IMR-90 (cell line): ENCODE data around the gene SFTPB. TPM values are rescaled to one million over a fixed set of nuclear protein-coding genes. Genes with fewer than 3 reads are reported as not detected.

Source experiments
- ATAC-seq: fragments of 200-7000 bp; cut with Tn5 transposase; 2 replicates; pipeline ENCODE4 v1.9.1; 2020; ENCODE audit warnings: low read depth, mild to moderate bottlenecking, moderate library complexity
- BruUV-seq: library from RNA; stranded (reverse); fragments of 400-500 nt; replicated peaks from 2 replicates; lab custom pipeline; 2021; lab: Mats Ljungman, UMichigan
- CTCF ChIA-PET: fragments of 300-600 bp; formaldehyde crosslinking; extraction: SDS; loops from one replicate; lab custom pipeline; 2021; ENCODE audit warnings: antibody characterized with exemption; lab: Yijun Ruan, JAX
- POLR2A ChIA-PET: fragments of 300-600 bp; sonication (Branson Sonifier 250); formaldehyde crosslinking; loops from one replicate; lab custom pipeline; 2022; ENCODE audit warnings: antibody characterized with exemption; ENCODE audit not compliant: unreplicated experiment; lab: Charles Lee
- DNase-seq: peaks from one replicate; pipeline ENCODE4 v3.0.0; 2013
- H2AFZ ChIP-seq: replicated peaks from 2 replicates; pipeline ENCODE3; 2013; ENCODE audit warnings: low read length, mild to moderate bottlenecking; ENCODE audit not compliant: poor library complexity
- H2AK5ac ChIP-seq: 2 replicates; pipeline ENCODE4 v1.6.1; 2013; ENCODE audit warnings: low read depth, low read length, inconsistent platforms
- H2AK9ac ChIP-seq: replicated peaks from 2 replicates; pipeline ENCODE3; 2013; ENCODE audit warnings: mild to moderate bottlenecking, low read depth, low read length, moderate library complexity; ENCODE audit not compliant: poor library complexity
- H2BK120ac ChIP-seq: 2 replicates; pipeline ENCODE4 v1.6.1; 2013; ENCODE audit warnings: low read depth, low read length, inconsistent platforms
- H2BK15ac ChIP-seq: 3 replicates; pipeline ENCODE4 v1.6.1; 2013; ENCODE audit warnings: low read depth, low read length, inconsistent platforms
- H2BK20ac ChIP-seq: 2 replicates; pipeline ENCODE4 v1.6.1; 2013; ENCODE audit warnings: low read depth, mild to moderate bottlenecking, inconsistent platforms, low read length, moderate library complexity
- H2BK5ac ChIP-seq: 2 replicates; pipeline ENCODE4 v1.6.1; 2013; ENCODE audit warnings: mild to moderate bottlenecking, low read depth, low read length, inconsistent platforms; ENCODE audit not compliant: poor library complexity, severe bottlenecking
- H3K14ac ChIP-seq: replicated peaks from 2 replicates; pipeline ENCODE4 v1.6.1; 2013; ENCODE audit warnings: low read depth, low read length, inconsistent platforms
- H3K18ac ChIP-seq: 2 replicates; pipeline ENCODE4 v1.6.1; 2013; ENCODE audit warnings: low read depth, low read length, control low read depth
- H3K23ac ChIP-seq: 2 replicates; pipeline ENCODE4 v1.6.1; 2013; ENCODE audit warnings: low read depth, low read length, inconsistent platforms
- H3K27ac ChIP-seq: 2 replicates; pipeline ENCODE4 v1.5.1; 2013; ENCODE audit warnings: mild to moderate bottlenecking, control low read depth, low read length; ENCODE audit not compliant: insufficient read depth
- H3K27me3 ChIP-seq: 2 replicates; pipeline ENCODE4 v1.6.1; 2013; ENCODE audit warnings: low read length; ENCODE audit not compliant: control insufficient read depth, insufficient read depth
- H3K36me3 ChIP-seq: 2 replicates; pipeline ENCODE4 v1.6.1; 2013; ENCODE audit warnings: low read length, mixed read lengths; ENCODE audit not compliant: control insufficient read depth, insufficient read depth
- H3K4ac ChIP-seq: 2 replicates; pipeline ENCODE4 v1.6.1; 2013; ENCODE audit warnings: low read depth, low read length, inconsistent platforms
- H3K4me1 ChIP-seq: 2 replicates; pipeline ENCODE4 v1.6.1; 2013; ENCODE audit warnings: low read length, mixed read lengths; ENCODE audit not compliant: control insufficient read depth, insufficient read depth
- H3K4me2 ChIP-seq: 2 replicates; pipeline ENCODE4 v1.6.1; 2013; ENCODE audit warnings: low read depth, mild to moderate bottlenecking, control low read depth, low read length, moderate library complexity
- H3K4me3 ChIP-seq: 2 replicates; pipeline ENCODE4 v1.5.1; 2013; ENCODE audit warnings: low read depth, mild to moderate bottlenecking, control low read depth, low read length, moderate library complexity; ENCODE audit not compliant: insufficient read depth
- H3K56ac ChIP-seq: 2 replicates; pipeline ENCODE4 v1.6.1; 2013; ENCODE audit warnings: low read length, inconsistent platforms; ENCODE audit not compliant: insufficient read depth; ENCODE audit errors: extremely low read depth
- H3K79me1 ChIP-seq, 2 experiments: 2 replicates each; pipeline ENCODE4 v1.6.1; 2013; ENCODE audit warnings: low read length in 2 of 2, inconsistent platforms in 1 of 2, low read depth in 1 of 2
- H3K9ac ChIP-seq: 2 replicates; pipeline ENCODE4 v1.6.1; 2013; ENCODE audit warnings: low read depth, low read length, control low read depth
- H3K9me1 ChIP-seq: 2 replicates; pipeline ENCODE4 v1.6.1; 2013; ENCODE audit warnings: low read length, inconsistent platforms; ENCODE audit not compliant: insufficient read depth
- H3K9me3 ChIP-seq: 2 replicates; pipeline ENCODE4 v1.6.1; 2013; ENCODE audit warnings: low read length; ENCODE audit not compliant: control insufficient read depth, insufficient read depth
- H4K20me1 ChIP-seq: 2 replicates; pipeline ENCODE4 v1.6.1; 2013; ENCODE audit warnings: low read length, inconsistent platforms; ENCODE audit not compliant: insufficient read depth
- H4K5ac ChIP-seq: 2 replicates; pipeline ENCODE4 v1.6.1; 2013; ENCODE audit warnings: mild to moderate bottlenecking, low read depth, low read length, control low read depth
- H4K8ac ChIP-seq, 2 experiments: 2 replicates each; pipeline ENCODE4 v1.6.1; 2013; ENCODE audit warnings: low read depth in 2 of 2, low read length in 2 of 2, control low read depth in 1 of 2, inconsistent platforms in 1 of 2
- H4K91ac ChIP-seq: 2 replicates; pipeline ENCODE4 v1.6.1; 2013; ENCODE audit warnings: low read depth, low read length, inconsistent platforms; ENCODE audit not compliant: insufficient read depth
- BHLHE40 ChIP-seq: fragments of 150-350 bp; IDR thresholded peaks from 2 replicates; pipeline ENCODE4 v1.6.1; 2016; ENCODE audit warnings: mild to moderate bottlenecking, low read depth, low read length
- CEBPB ChIP-seq: IDR thresholded peaks from 2 replicates; pipeline ENCODE4 v1.6.1; 2012; ENCODE audit warnings: low read depth, low read length, improper control_type of control experiment
- FOS ChIP-seq: fragments of 150-350 bp; IDR thresholded peaks from 2 replicates; pipeline ENCODE4 v1.6.1; 2016; ENCODE audit warnings: low read depth, low read length
- MAZ ChIP-seq: IDR thresholded peaks from 2 replicates; pipeline ENCODE4 v1.6.1; 2012; ENCODE audit warnings: low read depth, mild to moderate bottlenecking, low read length, improper control_type of control experiment, moderate library complexity, borderline replicate concordance
- MXI1 ChIP-seq: IDR thresholded peaks from 2 replicates; pipeline ENCODE4 v1.6.1; 2012; ENCODE audit warnings: low read depth, mild to moderate bottlenecking, low read length, moderate library complexity, borderline replicate concordance
- RAD21 ChIP-seq: IDR thresholded peaks from 2 replicates; pipeline ENCODE4 v1.6.1; 2012; ENCODE audit warnings: low read length, improper control_type of control experiment
- RCOR1 ChIP-seq: IDR thresholded peaks from 2 replicates; pipeline ENCODE4 v1.6.1; 2012; ENCODE audit warnings: mild to moderate bottlenecking, low read length, improper control_type of control experiment; ENCODE audit not compliant: insufficient replicate concordance
- SMC3 ChIP-seq: fragments of 150-350 bp; IDR thresholded peaks from 2 replicates; pipeline ENCODE4 v1.6.1; 2016; ENCODE audit warnings: low read depth, mild to moderate bottlenecking, antibody characterized with exemption, low read length, moderate library complexity
- WGBS, 2 experiments: methylation state at CpG; one replicate each; pipeline versions ENCODE4 v1.1.5 to v1.1.7; 2013; ENCODE audit warnings: missing lambda C conversion rate in 2 of 2; ENCODE audit not compliant: insufficient read length in 1 of 2; ENCODE audit errors: extremely low coverage in 2 of 2; 5-methylcytosine and 5-hydroxymethylcytosine counted together
- dilution Hi-C: fragments of 300-500 bp; cut with HindIII; formaldehyde crosslinking; loops from one replicate; pipeline ENCODE4 v1.14.3; 2018; ENCODE audit warnings: low sequenced_read_pairs; ENCODE audit not compliant: unreplicated experiment
- in situ Hi-C: fragments of 300-500 bp; cut with MboI; formaldehyde crosslinking; loops from 3 replicates; pipeline ENCODE4 v1.14.3; 2019; ENCODE audit warnings: low sequenced_read_pairs, inconsistent platforms, mixed read lengths
- intact Hi-C: fragments of 100-400 bp; cut with micrococcal nuclease; formaldehyde crosslinking; loops from 2 replicates; pipeline ENCODE4 v1.10.0; 2022
- polyA plus RNA-seq, 3 experiments: library from polyadenylated mRNA; depleted of rRNA; stranded (reverse); fragments of >200 nt; gene quantifications; 2 replicates each; pipeline ENCODE4 v1.2.3, GENCODE V29; 2012; ENCODE audit warnings: low replicate concordance in 1 of 3
- total RNA-seq: library from RNA; depleted of rRNA; stranded (reverse); fragments of >200 nt; gene quantifications from 2 replicates; pipeline ENCODE4 v1.2.3, GENCODE V29; 2012

Gene SFTPB
- total and polyA plus RNA-seq, 2 of the 4 experiments (the other 2 are of a cell fraction) = not detected

- Histone ChIP-seq H2BK20ac (peak overlapping the region; percentile 92), H3K23ac (no peak overlapping the region), H3K9me3 (no peaks in the 10 kb centered on the region), H2AK5ac (peak overlapping the region; percentile 67), H3K36me3 (no peaks in the 10 kb centered on the region), H4K91ac (peak overlapping the region; percentile 90), H3K79me1 (no peaks in the 10 kb centered on the region), H2AFZ (peak overlapping the region; percentile 5), H4K8ac (peak overlapping the region in 1 of 2 experiments; percentile 15; a peak in 2 of 4 replicates), H3K4me2 (no peak overlapping the region), H4K20me1 (peaks cover 2% of the 10 kb centered on the region; the same call in 1 of the 2 replicates), H2BK120ac (peak overlapping the region; percentile 91), H3K4ac (peak overlapping the region; percentile 90), H3K27ac (no peak overlapping the region), H3K56ac (no peak overlapping the region), H3K27me3 (no peaks in the 10 kb centered on the region; the same call in 1 of the 2 replicates), H4K5ac (no peak overlapping the region), H2BK15ac (peak overlapping the region; percentile 87; the same call in 1 of the 3 replicates), H3K18ac (no peak overlapping the region), H3K4me1 (peaks cover 18% of the 10 kb centered on the region), H2BK5ac (no peak overlapping the region), H2AK9ac (peak overlapping the region; percentile 20), H3K9me1 (no peaks in the 10 kb centered on the region), H3K9ac (no peak overlapping the region), H3K14ac (no peak overlapping the region), H3K4me3 (no peak overlapping the region)
- dilution Hi-C loops = no loop called here
- ChIA-PET CTCF (interaction anchor here (1.0 to 2.2 kb wide), 2 partner anchors 27 to 68 kb away, joined by 4 to 7 read pairs; no protein-coding TSS in a partner anchor), POLR2A (interaction anchor here (0.6 kb wide), 1 partner anchor 182 kb away, joined by 3 read pairs; no protein-coding TSS in a partner anchor)
- ATAC-seq (peak; percentile 68), DNase-seq (peak; percentile 99)
- BruUV-seq = no TSS peak
- in situ Hi-C loops = loop anchor here (5.0 kb wide), 1 partner anchor 58 kb away; no protein-coding TSS in a partner anchor
- intact Hi-C loops = loop anchor here (5.0 kb wide), 1 partner anchor 283 kb away; no protein-coding TSS in a partner anchor
- WGBS, 2 experiments = no CpG with 5 or more reads among the region's 2 CpGs
- TF ChIP-seq SMC3 (no peak), BHLHE40 (peak; percentile 90), RCOR1 (peak; percentile 99), RAD21 (no peak), CEBPB (peak; percentile 100), MXI1 (0 out of 2 replicates have a peak, but pooled peaks have one; percentile 13), MAZ (peak; percentile 49; the same call in 1 of the 2 replicates), FOS (peak; percentile 52; the same call in 1 of the 2 replicates)
These were observed 37.7 kb upstream of the SFTPB start for GRCh38 chr2:85705680-85706039.
